HEK293T (cell line): ENCODE measurements around the gene DLX3.
A peak's percentile ranks its signal among the peaks of the same experiment; 100 is the strongest.

ENCODE experiments used
- CTCF ChIA-PET: fragments of 350-600 bp; formaldehyde crosslinking; extraction: SDS; loops from one replicate; lab custom pipeline; 2021; ENCODE audit warnings: antibody characterized with exemption, inconsistent platforms; lab: Yijun Ruan, JAX
- POLR2A ChIA-PET: fragments of 350-600 bp; formaldehyde crosslinking; extraction: SDS; loops from one replicate; lab custom pipeline; 2020; ENCODE audit warnings: antibody characterized with exemption, inconsistent platforms; lab: Yijun Ruan, JAX
- DNase-seq: peaks from one replicate; pipeline ENCODE4 v3.0.0; 2012; ENCODE audit warnings: mixed read lengths; ENCODE audit errors: extremely low spot score
- ARNT ChIP-seq: fragments of 450-650 bp; IDR thresholded peaks from 2 replicates; pipeline ENCODE4 v1.6.1; 2017; ENCODE audit warnings: mild to moderate bottlenecking
- BHLHE40 ChIP-seq: fragments of 450-650 bp; IDR thresholded peaks from 2 replicates; pipeline ENCODE4 v1.6.1; 2016; ENCODE audit warnings: mild to moderate bottlenecking, moderate library complexity, borderline replicate concordance
- CTBP1 ChIP-seq: fragments of 450-650 bp; IDR thresholded peaks from 2 replicates; pipeline ENCODE4 v1.6.1; 2016; ENCODE audit warnings: borderline replicate concordance
- ELF4 ChIP-seq: fragments of 450-650 bp; IDR thresholded peaks from 2 replicates; pipeline ENCODE4 v1.6.1; 2017; ENCODE audit warnings: antibody characterized with exemption
- FOXA1 ChIP-seq: fragments of 450-650 bp; IDR thresholded peaks from 2 replicates; pipeline ENCODE4 v1.6.1; 2016; ENCODE audit warnings: mild to moderate bottlenecking
- FOXK2 ChIP-seq: fragments of 450-650 bp; IDR thresholded peaks from 2 replicates; pipeline ENCODE4 v1.6.1; 2016; ENCODE audit warnings: mild to moderate bottlenecking
- FOXM1 ChIP-seq: fragments of 450-650 bp; IDR thresholded peaks from 2 replicates; pipeline ENCODE4 v1.6.1; 2017; ENCODE audit warnings: mild to moderate bottlenecking, borderline replicate concordance
- HDGF ChIP-seq: fragments of 450-650 bp; IDR thresholded peaks from 2 replicates; pipeline ENCODE4 v1.6.1; 2017; ENCODE audit warnings: antibody characterized with exemption, borderline replicate concordance
- L3MBTL2 ChIP-seq: fragments of 450-650 bp; conservative IDR thresholded peaks from 2 replicates; pipeline ENCODE4 v1.6.1; 2016; ENCODE audit warnings: mild to moderate bottlenecking
- LEF1 ChIP-seq: fragments of 450-650 bp; IDR thresholded peaks from 2 replicates; pipeline ENCODE4 v1.6.1; 2017; ENCODE audit warnings: mild to moderate bottlenecking, borderline replicate concordance
- NFRKB ChIP-seq: fragments of 450-650 bp; IDR thresholded peaks from 2 replicates; pipeline ENCODE4 v1.6.1; 2016; ENCODE audit warnings: mild to moderate bottlenecking, moderate library complexity
- PKNOX1 ChIP-seq: fragments of 450-650 bp; IDR thresholded peaks from 2 replicates; pipeline ENCODE4 v1.6.1; 2016
- SP1 ChIP-seq: fragments of 450-650 bp; IDR thresholded peaks from 2 replicates; pipeline ENCODE4 v1.6.1; 2017
- SUZ12 ChIP-seq: fragments of 450-650 bp; IDR thresholded peaks from 2 replicates; pipeline ENCODE4 v1.6.1; 2016; ENCODE audit warnings: mild to moderate bottlenecking
- TARDBP ChIP-seq: fragments of 450-650 bp; IDR thresholded peaks from 2 replicates; pipeline ENCODE4 v1.6.1; 2016
- ZNF384 ChIP-seq: fragments of 450-650 bp; IDR thresholded peaks from 2 replicates; pipeline ENCODE4 v1.6.1; 2016

The DLX3 gene

GRCh38 chr17:49964769-49965523 is 30.1 kb downstream of the DLX3 start:
- CTCF ChIA-PET, result no interaction called here
- DNase-seq, result no peak
- TF ChIP-seq ZNF384, result no peak
- no peak for TF ChIP-seq FOXM1
- no peak for TF ChIP-seq TARDBP
- no peak for TF ChIP-seq FOXK2
- no peak for TF ChIP-seq BHLHE40
- TF ChIP-seq CTBP1, result no peak
- TF ChIP-seq NFRKB, result no peak
- TF ChIP-seq ARNT, result no peak
- no peak for TF ChIP-seq SP1
- no peak for TF ChIP-seq PKNOX1
- TF ChIP-seq LEF1, result no peak
- TF ChIP-seq HDGF, result no peak
- TF ChIP-seq FOXA1, result no peak
- no peak for TF ChIP-seq L3MBTL2
- TF ChIP-seq ELF4, result no peak
- TF ChIP-seq SUZ12, result no peak
- POLR2A ChIA-PET, result no interaction called here

DNA sequence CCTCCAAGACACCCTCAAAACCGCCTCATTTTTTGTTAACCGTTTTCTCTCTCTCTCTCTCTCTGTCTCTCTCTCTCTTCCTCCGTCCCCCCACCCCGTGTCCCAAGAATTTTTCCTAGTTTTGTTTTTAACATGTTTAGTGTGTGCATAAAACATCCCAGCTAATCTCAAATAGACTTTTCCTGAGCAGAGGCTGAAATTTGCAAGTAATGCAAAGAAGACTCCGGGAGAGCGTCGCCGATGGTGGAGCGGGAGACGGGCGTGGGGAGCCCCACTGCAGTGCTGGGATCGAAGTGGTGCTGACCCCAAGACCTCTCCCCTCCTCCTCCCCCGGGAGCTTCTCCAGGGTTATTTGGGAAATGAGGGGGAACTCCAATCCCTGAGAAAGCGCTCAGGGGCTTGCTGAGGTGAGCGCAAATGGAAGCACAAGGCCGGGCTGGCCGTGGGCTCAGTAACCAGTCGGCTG is 30.7 kb downstream of the DLX3 start:
- ChIA-PET POLR2A (no interaction called here), CTCF (interaction anchor here (0.6 kb wide), 1 partner anchor 17 kb away, joined by 3 read pairs; no protein-coding TSS in a partner anchor)
- no peak for TF ChIP-seq ARNT
- no peak for TF ChIP-seq SP1
- no peak for TF ChIP-seq PKNOX1
- no peak for TF ChIP-seq TARDBP
- no peak for TF ChIP-seq ZNF384
- TF ChIP-seq FOXA1, result no peak
- DNase-seq, result no peak

- no peak for TF ChIP-seq LEF1
- no peak for TF ChIP-seq ELF4
- DNase-seq, result no peak
- CTCF ChIA-PET, result interaction anchor here (0.6 kb wide), 1 partner anchor 17 kb away, joined by 3 read pairs; no protein-coding TSS in a partner anchor
- POLR2A ChIA-PET, result no interaction called here
Observed at GRCh38 chr17:49963626-49964302, 31.3 kb downstream of the DLX3 start.

DNA sequence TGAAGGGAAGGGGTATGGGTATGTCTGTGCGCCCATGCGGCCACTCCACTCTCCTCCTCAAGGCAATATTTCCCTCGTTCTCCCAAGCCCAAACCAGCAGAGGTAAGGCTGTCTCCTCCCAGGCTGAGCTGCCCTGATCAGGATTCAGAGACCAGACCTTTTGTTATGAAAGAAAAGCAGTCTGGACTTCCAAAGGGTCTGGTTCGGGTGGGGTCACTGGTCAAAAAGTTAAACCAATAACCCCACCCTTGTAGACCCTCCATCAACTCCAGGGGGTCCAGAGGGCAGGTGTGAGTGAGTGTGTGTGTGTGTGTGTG is 31.8 kb downstream of the DLX3 start:
- ChIA-PET CTCF (no interaction called here), POLR2A (no interaction called here)
- DNase-seq, result no peak
- no peak for TF ChIP-seq SP1
- TF ChIP-seq PKNOX1, result no peak
- no peak for TF ChIP-seq LEF1
- TF ChIP-seq FOXM1, result no peak
- no peak for TF ChIP-seq ELF4
- TF ChIP-seq FOXA1, result no peak
- no peak for TF ChIP-seq ARNT
- no peak for TF ChIP-seq HDGF

DNA sequence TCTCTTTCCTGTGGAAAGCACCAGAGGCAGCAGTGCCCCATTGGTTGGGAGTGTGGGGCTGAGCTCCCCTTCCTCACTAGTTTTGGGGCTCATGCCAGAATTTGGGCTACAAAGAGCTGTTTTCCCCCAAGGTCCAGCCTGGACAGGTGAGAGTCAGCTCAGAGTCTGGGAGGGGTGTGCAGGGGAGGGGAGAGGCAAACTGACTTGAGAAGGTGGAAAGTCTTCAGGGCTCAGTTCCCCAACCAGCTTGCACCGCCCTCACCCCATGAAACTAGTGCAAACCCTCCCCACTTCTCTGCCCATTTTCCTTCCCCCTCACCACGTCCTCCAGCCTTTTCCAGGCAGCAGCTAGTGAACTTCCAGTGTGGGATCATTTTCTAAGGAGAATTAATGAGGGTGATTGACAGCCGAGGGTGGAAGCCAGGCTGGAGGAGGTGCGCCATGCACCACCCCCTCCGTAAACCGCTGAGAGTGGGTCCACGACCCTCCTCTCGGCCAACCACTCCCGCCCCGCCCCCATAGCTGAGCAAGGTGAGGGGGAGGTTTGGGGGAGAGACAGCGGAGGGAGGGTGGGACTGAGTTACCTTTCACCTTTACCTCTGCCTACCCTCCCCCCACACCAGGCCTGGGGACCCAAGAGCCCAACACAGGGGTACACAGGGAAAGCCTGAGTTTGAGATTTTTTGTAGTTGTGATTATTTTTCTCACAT is 32.3 kb downstream of the DLX3 start:
- ChIA-PET CTCF (no interaction called here), POLR2A (no interaction called here)
- TF ChIP-seq ZNF384, result no peak
- TF ChIP-seq PKNOX1, result peak; percentile 83; the same call in 1 of the 2 replicates
- DNase-seq, result no peak
